PFSK-1 (cell line): ENCODE measurements around the gene AGPAT3.

Source experiments
- FOXP2 ChIP-seq: optimal IDR thresholded peaks from 2 replicates; pipeline ENCODE3; 2011; ENCODE audit warnings: borderline replicate concordance, control low read depth, inconsistent platforms; ENCODE audit not compliant: insufficient read depth; ENCODE audit errors: extremely low read length, extremely low read depth
- POLR2AphosphoS5 ChIP-seq: IDR thresholded peaks from 2 replicates; pipeline ENCODE4 v1.6.1; 2012; ENCODE audit warnings: low read depth, mild to moderate bottlenecking, control low read depth, low read length, moderate library complexity
- SIN3A ChIP-seq: IDR thresholded peaks from 2 replicates; pipeline ENCODE4 v1.6.1; 2012; ENCODE audit warnings: mild to moderate bottlenecking, low read length, moderate library complexity, borderline replicate concordance; ENCODE audit not compliant: insufficient read depth
- TAF1 ChIP-seq: IDR thresholded peaks from 2 replicates; pipeline ENCODE4 v1.6.1; 2012; ENCODE audit warnings: low read length, control low read depth, borderline replicate concordance; ENCODE audit not compliant: insufficient read depth
- TF ChIP-seq, protein P1 (sequence below), 2 experiments: IDR thresholded peaks; 2 replicates each; pipeline versions ENCODE4 v1.6.1 to v1.8.0; 2011 to 2012; ENCODE audit warnings: low read depth in 2 of 2, low read length in 2 of 2, control low read depth in 1 of 2, inconsistent platforms in 1 of 2, mild to moderate bottlenecking in 1 of 2, moderate library complexity in 1 of 2; ENCODE audit not compliant: insufficient read depth in 1 of 2

AGPAT3 gene

DNA sequence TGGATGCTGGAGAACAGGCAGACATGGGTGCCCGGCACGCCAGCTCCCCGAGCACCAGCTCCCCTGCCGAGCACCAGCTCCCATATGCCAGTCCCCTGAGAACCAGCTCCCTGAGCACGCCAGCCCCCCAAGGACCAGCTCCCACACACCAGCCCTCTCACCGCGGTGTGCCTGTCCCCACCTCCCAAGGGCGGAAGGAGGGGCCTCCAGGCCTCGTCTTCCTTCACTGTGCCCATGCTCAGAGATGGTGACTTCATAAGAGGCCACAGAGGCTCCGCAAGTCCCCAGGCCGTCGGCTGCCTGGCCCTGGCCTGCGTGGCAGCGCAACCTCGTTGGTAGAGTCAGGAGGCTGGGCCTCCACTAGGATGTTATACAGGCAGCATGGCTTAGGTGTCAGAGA, 69.1 kb downstream of the AGPAT3 start:
- no peak for TF ChIP-seq FOXP2
- TF ChIP-seq, protein P1, sequence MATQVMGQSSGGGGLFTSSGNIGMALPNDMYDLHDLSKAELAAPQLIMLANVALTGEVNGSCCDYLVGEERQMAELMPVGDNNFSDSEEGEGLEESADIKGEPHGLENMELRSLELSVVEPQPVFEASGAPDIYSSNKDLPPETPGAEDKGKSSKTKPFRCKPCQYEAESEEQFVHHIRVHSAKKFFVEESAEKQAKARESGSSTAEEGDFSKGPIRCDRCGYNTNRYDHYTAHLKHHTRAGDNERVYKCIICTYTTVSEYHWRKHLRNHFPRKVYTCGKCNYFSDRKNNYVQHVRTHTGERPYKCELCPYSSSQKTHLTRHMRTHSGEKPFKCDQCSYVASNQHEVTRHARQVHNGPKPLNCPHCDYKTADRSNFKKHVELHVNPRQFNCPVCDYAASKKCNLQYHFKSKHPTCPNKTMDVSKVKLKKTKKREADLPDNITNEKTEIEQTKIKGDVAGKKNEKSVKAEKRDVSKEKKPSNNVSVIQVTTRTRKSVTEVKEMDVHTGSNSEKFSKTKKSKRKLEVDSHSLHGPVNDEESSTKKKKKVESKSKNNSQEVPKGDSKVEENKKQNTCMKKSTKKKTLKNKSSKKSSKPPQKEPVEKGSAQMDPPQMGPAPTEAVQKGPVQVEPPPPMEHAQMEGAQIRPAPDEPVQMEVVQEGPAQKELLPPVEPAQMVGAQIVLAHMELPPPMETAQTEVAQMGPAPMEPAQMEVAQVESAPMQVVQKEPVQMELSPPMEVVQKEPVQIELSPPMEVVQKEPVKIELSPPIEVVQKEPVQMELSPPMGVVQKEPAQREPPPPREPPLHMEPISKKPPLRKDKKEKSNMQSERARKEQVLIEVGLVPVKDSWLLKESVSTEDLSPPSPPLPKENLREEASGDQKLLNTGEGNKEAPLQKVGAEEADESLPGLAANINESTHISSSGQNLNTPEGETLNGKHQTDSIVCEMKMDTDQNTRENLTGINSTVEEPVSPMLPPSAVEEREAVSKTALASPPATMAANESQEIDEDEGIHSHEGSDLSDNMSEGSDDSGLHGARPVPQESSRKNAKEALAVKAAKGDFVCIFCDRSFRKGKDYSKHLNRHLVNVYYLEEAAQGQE (IDR thresholded peaks at IDR 0.05; ENCODE audit: insufficient read depth in 1 of 2, low read depth in 2 of 2, low read length in 2 of 2) = no peak
- no peak for TF ChIP-seq SIN3A
- TF ChIP-seq TAF1 = no peak
- no peak for TF ChIP-seq POLR2AphosphoS5

DNA sequence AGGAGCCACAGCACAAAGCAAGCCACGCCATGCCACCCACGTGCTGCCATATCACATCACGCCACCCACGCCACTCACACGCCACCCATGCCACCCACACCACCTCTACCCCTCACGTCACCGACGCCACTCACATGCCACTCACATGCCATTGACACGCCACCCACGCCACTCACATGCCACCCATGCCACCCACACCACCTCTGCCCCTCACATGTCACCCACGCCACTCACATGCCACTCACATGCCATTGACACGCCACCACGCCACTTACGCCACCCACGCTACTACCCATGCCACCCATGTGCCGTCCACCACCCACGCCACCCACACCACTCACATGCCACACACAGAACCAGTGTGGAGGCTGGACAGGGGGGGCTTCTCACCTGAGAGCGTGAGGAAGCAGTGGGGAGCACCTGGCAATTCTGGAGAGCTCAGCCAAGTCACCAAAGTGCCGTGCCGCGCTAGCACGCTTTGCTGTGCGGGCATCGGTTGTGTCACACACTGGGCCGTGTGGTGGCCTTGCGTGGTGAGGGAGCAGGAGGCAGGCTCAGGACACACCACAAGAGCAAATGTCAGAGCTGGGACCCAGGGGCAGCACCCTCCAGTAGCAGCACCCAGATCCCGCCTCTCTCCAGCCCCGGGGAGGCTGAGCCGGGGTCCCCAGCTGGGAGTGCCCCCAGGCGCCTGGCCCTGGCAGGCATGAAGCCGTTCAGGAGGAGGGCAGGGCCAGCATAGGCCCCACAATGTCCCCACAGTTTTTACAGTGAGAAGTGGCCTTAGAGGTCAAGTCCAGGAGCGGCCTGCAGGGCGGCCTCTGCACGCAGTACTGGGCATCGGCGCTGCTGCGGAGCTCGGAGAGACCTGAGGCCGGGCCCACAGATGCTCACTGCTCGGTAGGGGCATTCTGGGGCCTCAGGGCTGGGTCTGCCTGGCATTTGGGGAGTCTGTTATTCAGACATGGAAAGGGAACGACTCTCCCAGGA, 70.0 kb downstream of the AGPAT3 start:
- TF ChIP-seq, protein P1 (IDR thresholded peaks at IDR 0.05; ENCODE audit: insufficient read depth in 1 of 2, low read depth in 2 of 2, low read length in 2 of 2) = no peak
- TF ChIP-seq FOXP2 (no peak), SIN3A (no peak), POLR2AphosphoS5 (no peak), TAF1 (no peak)

DNA sequence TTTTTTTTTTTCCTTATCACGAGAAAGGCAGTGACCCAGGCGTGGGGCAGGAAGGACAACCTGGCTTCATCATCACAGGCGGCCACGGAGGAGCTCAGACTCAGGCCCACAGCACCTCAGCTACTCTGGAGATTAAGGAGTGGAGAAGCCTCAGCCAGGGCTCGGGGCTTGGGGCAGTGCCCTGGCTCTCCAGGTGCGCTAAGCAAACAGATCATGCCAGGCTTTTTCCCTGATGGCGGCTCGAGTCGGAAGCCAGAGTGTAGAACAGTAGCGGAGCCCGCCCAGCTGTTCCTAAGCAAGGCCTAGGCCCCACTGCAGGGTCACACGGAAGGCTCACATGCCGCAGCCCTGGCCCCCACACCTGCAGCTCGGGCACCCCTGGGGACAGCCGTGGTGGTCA, 70.7 kb downstream of the AGPAT3 start:
- TF ChIP-seq SIN3A (no peak), TAF1 (no peak), FOXP2 (no peak), POLR2AphosphoS5 (no peak)
- TF ChIP-seq, protein P1 (IDR thresholded peaks at IDR 0.05; ENCODE audit: insufficient read depth in 1 of 2, low read depth in 2 of 2, low read length in 2 of 2) = no peak

DNA sequence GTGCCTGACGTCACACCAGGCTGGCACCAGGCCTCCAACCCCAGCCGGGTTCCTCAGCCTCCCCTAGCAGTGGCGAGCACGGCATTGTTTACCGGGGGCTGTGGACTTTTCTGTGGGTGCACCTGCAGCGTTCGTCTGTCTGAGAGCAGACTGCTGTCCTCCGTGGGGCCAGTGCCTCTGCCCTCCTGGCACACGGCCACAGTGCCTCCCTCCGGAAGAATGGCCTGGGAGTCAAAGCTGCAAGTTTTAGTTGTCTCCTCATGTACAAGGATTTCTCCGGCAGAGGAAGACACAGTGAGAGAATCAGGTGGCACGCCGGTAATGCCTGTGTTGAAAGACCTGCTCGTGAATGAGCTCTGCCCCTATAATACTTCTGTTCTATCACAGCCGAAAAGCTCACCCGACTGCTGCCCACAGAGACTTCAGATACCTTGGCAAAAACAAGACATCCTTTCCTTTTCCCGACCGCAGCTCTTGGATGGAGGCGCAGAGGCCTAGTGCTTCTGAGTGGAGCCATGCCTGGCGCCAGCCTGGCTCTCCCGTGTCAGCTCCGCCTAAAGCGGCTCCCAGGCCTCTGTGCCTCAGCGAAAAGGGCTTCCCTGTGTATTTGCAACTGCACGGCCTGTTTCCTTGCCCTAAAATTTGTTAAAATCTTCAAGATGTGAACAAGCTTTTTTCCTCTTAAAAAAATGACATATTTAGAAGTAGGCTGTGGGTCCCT, 71.4 kb downstream of the AGPAT3 start:
- TF ChIP-seq TAF1 = no peak
- no peak for TF ChIP-seq SIN3A
- no peak for TF ChIP-seq FOXP2
- TF ChIP-seq POLR2AphosphoS5 = no peak
- TF ChIP-seq, protein P1 (IDR thresholded peaks at IDR 0.05; ENCODE audit: insufficient read depth in 1 of 2, low read depth in 2 of 2, low read length in 2 of 2) = no peak
